ENCODE results near the gene MS4A18.

GRCh38 chr11:60717956-60718355, 6.6 kb upstream of the MS4A18 start:
- no peak for TF ChIP-seq ZFX (IDR thresholded peaks at IDR 0.05; ENCODE audit: borderline replicate concordance)
- no peak for TF ChIP-seq CTCF (IDR thresholded peaks at IDR 0.05)
